ENCODE measurements around the gene LMO7.

Gene LMO7

DNA sequence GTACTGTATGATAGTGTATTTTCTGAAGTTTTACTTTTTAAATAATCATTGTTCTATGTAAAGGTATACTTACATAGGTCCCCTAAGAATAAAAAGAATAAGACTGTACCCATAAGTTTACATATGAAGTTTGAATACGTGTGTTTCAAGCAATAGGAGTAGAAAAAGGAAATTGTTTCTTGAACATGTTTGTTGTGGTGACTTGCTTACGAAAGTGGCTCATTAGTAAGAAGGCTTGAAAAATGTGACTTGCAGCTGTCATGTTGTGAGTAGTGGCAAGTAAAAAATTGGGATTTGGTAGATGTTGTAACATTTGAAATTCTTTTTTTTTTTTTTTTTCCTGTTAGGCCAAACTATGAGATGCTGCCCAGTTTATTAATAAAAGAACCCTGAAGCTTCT, 203.3 kb downstream of the LMO7 start:
- TF ChIP-seq, protein P1, sequence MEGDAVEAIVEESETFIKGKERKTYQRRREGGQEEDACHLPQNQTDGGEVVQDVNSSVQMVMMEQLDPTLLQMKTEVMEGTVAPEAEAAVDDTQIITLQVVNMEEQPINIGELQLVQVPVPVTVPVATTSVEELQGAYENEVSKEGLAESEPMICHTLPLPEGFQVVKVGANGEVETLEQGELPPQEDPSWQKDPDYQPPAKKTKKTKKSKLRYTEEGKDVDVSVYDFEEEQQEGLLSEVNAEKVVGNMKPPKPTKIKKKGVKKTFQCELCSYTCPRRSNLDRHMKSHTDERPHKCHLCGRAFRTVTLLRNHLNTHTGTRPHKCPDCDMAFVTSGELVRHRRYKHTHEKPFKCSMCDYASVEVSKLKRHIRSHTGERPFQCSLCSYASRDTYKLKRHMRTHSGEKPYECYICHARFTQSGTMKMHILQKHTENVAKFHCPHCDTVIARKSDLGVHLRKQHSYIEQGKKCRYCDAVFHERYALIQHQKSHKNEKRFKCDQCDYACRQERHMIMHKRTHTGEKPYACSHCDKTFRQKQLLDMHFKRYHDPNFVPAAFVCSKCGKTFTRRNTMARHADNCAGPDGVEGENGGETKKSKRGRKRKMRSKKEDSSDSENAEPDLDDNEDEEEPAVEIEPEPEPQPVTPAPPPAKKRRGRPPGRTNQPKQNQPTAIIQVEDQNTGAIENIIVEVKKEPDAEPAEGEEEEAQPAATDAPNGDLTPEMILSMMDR (IDR thresholded peaks at IDR 0.05; ENCODE audit: low read depth, low read length, missing control alignments) = no peak
- H3K4me3 ChIP-seq (ENCODE audit: low read depth, low read length) = no peak overlapping the region

GRCh38 chr13:75841905-75842304, 205.8 kb downstream of the LMO7 start:
- TF ChIP-seq, protein P1 (IDR thresholded peaks at IDR 0.05; ENCODE audit: low read depth, low read length, missing control alignments) = no peak
- H3K4me3 ChIP-seq (ENCODE audit: low read depth, low read length) = no peak overlapping the region
- DNase-seq (ENCODE audit: low read depth) = no peak

More for the DNA sequence above, 203.3 kb downstream of the LMO7 start:
- DNase-seq (ENCODE audit: low read depth) = no peak

GRCh38 chr13:75843074-75843473, 206.9 kb downstream of the LMO7 start:
- TF ChIP-seq, protein P1 (IDR thresholded peaks at IDR 0.05; ENCODE audit: low read depth, low read length, missing control alignments) = no peak
- DNase-seq (ENCODE audit: low read depth) = no peak
- no peak overlapping the region for H3K4me3 ChIP-seq (ENCODE audit: low read depth, low read length)

DNA sequence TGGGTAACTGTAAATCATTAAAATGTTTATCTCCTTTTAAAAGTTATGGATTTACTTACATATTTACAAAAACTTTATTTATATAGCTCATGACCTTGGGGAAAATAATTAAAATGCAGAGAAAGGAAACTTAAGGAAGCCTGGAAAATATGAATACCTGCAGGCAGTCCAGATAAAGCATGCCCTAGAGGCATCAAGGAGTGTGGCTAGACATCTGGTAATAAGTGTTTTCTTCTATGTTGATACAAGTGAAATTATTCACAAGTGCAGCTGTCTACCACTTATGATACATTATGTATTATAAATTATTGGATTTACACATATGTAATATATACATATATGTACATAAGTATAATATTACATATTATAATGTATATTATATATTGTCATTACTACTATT, 207.9 kb downstream of the LMO7 start:
- no peak overlapping the region for H3K4me3 ChIP-seq (ENCODE audit: low read depth, low read length)
- DNase-seq (ENCODE audit: low read depth) = no peak
- TF ChIP-seq, protein P1 (IDR thresholded peaks at IDR 0.05; ENCODE audit: low read depth, low read length, missing control alignments) = no peak

DNA sequence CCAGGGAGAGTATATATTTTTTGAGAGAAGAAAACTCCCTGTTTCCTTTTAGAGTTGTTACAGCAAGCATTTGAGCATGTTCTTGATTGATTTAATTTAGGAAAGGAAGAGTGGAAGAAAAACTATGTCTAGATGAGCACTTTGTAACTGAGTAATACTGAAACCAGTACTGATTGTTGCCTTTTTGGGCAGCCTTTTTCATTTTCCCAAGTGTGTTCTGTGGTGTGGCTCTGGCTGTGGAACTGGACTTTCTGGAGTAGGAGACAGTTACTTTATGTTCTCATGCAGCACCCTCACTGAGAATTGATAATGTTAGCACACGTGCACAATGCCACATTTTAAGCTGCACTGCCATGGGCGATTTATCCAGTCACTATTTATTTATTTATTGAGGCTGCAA, 211.5 kb downstream of the LMO7 start:
- TF ChIP-seq, protein P1 (IDR thresholded peaks at IDR 0.05; ENCODE audit: low read depth, low read length, missing control alignments) = no peak
- H3K4me3 ChIP-seq (ENCODE audit: low read depth, low read length) = no peak overlapping the region
- no peak for DNase-seq (ENCODE audit: low read depth)

GRCh38 chr13:75850916-75851315, 214.8 kb downstream of the LMO7 start:
- TF ChIP-seq, protein P1 (IDR thresholded peaks at IDR 0.05; ENCODE audit: low read depth, low read length, missing control alignments) = no peak
- H3K4me3 ChIP-seq (ENCODE audit: low read depth, low read length) = no peak overlapping the region
- DNase-seq (ENCODE audit: low read depth) = no peak

DNA sequence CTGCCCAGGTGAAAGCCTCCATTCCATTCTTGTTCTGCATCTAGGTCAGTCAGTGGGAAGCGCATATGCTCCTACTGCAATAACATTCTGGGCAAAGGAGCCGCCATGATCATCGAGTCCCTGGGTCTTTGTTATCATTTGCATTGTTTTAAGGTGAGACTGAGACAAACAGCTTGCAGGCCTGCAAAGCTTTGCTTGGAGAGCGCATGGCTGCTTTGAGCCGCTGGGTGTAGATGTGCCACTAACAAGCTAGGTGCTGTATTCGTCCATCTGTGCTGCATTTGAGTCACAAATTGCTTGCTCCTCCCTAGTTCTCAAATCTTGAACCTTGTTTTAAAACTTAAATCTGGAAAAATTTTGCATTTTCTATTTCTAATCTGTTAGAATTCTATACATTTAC, 219.1 kb downstream of the LMO7 start:
- no peak for DNase-seq (ENCODE audit: low read depth)
- TF ChIP-seq, protein P1 (IDR thresholded peaks at IDR 0.05; ENCODE audit: low read depth, low read length, missing control alignments) = no peak
- H3K4me3 ChIP-seq (ENCODE audit: low read depth, low read length) = no peak overlapping the region
